DND-41 (cell line): ENCODE measurements around the gene RRP12.
A peak's percentile ranks its signal among the peaks of the same experiment; 100 is the strongest.

ENCODE experiments used
- ATAC-seq: fragments of 200-7000 bp; cut with Tn5 transposase; 3 replicates; pipeline ENCODE4 v1.9.1; 2021; ENCODE audit warnings: low read depth; ENCODE audit not compliant: insufficient read depth
- DNase-seq: peaks from one replicate; pipeline ENCODE4 v3.0.0-alpha.2; 2020
- H2AFZ ChIP-seq: 2 replicates; pipeline ENCODE4 v1.6.0; 2012; ENCODE audit warnings: low read depth, low read length
- H3K27ac ChIP-seq: 2 replicates; pipeline ENCODE4 v1.5.1; 2012; ENCODE audit warnings: low read length, inconsistent platforms
- H3K27me3 ChIP-seq: fragments of 200-600 bp; sonication (generic); 2 replicates; pipeline ENCODE4 v1.6.0; 2012; ENCODE audit warnings: low read length, mild to moderate bottlenecking, inconsistent platforms; ENCODE audit not compliant: insufficient read depth, poor library complexity
- H3K36me3 ChIP-seq: 2 replicates; pipeline ENCODE4 v1.5.1; 2012; ENCODE audit warnings: low read length, inconsistent platforms; ENCODE audit not compliant: insufficient read depth
- H3K4me1 ChIP-seq: 2 replicates; pipeline ENCODE4 v1.5.1; 2012; ENCODE audit warnings: mild to moderate bottlenecking, low read length; ENCODE audit not compliant: insufficient read depth
- H3K4me2 ChIP-seq: 2 replicates; pipeline ENCODE4 v1.6.0; 2012; ENCODE audit warnings: mild to moderate bottlenecking, moderate library complexity, low read length, inconsistent platforms; ENCODE audit not compliant: insufficient read depth
- H3K4me3 ChIP-seq, 2 experiments: fragments of 200-600 bp in 1 of 2; shearing (Covaris generic) in 1 of 2; 2 replicates each; pipeline ENCODE4 v1.5.1; 2012 to 2016; ENCODE audit warnings: inconsistent platforms in 2 of 2, low read length in 2 of 2, mild to moderate bottlenecking in 2 of 2, low read depth in 1 of 2, moderate library complexity in 1 of 2
- H3K79me2 ChIP-seq: 2 replicates; pipeline ENCODE4 v1.6.0; 2012; ENCODE audit warnings: low read length, inconsistent platforms; ENCODE audit not compliant: insufficient read depth
- H3K9ac ChIP-seq: 2 replicates; pipeline ENCODE4 v1.6.0; 2012; ENCODE audit warnings: low read depth, mild to moderate bottlenecking, inconsistent platforms, low read length, moderate library complexity
- H3K9me3 ChIP-seq: 2 replicates; pipeline ENCODE4 v1.5.1; 2012; ENCODE audit warnings: low read length, moderate library complexity, mild to moderate bottlenecking, inconsistent platforms; ENCODE audit not compliant: insufficient read depth, severe bottlenecking
- H4K20me1 ChIP-seq: 2 replicates; pipeline ENCODE4 v1.6.0; 2012; ENCODE audit warnings: low read length; ENCODE audit not compliant: insufficient read depth
- CTCF ChIP-seq: IDR thresholded peaks from 2 replicates; pipeline ENCODE4 v1.5.1; 2012; ENCODE audit warnings: borderline replicate concordance, low read length, moderate library complexity, mild to moderate bottlenecking; ENCODE audit not compliant: poor library complexity, severe bottlenecking; ENCODE audit errors: extremely low read depth
- EZH2 ChIP-seq: IDR thresholded peaks from 3 replicates; pipeline ENCODE4 v1.6.1; 2012; ENCODE audit warnings: borderline replicate concordance, low read depth, mild to moderate bottlenecking, moderate library complexity, low read length, inconsistent platforms; ENCODE audit not compliant: severe bottlenecking

RRP12 gene

GRCh38 chr10:97355571-97355975 is 45.6 kb downstream of the RRP12 start:
- H4K20me1 ChIP-seq = no peaks in the 10 kb centered on the region
- no peaks in the 10 kb centered on the region for H3K4me1 ChIP-seq
- H3K9me3 ChIP-seq = no peaks in the 10 kb centered on the region
- ATAC-seq = no peak
- H3K9ac ChIP-seq = no peak overlapping the region
- DNase-seq = no peak
- no peak overlapping the region for H2AFZ ChIP-seq
- H3K36me3 ChIP-seq = peaks cover 44% of the 10 kb centered on the region
- H3K27ac ChIP-seq = no peak overlapping the region
- no peaks in the 10 kb centered on the region for H3K27me3 ChIP-seq
- H3K4me2 ChIP-seq = no peak overlapping the region
- no peaks in the 10 kb centered on the region for H3K79me2 ChIP-seq
- no peak for TF ChIP-seq EZH2
- TF ChIP-seq CTCF = peak; percentile 43
- no peak overlapping the region for H3K4me3 ChIP-seq

GRCh38 chr10:97353945-97354344 is 47.2 kb downstream of the RRP12 start:
- H2AFZ ChIP-seq = no peak overlapping the region
- ATAC-seq = no peak
- H3K27ac ChIP-seq = no peak overlapping the region
- no peaks in the 10 kb centered on the region for H3K9me3 ChIP-seq
- H3K9ac ChIP-seq = no peak overlapping the region
- H3K4me3 ChIP-seq = no peak overlapping the region
- H3K79me2 ChIP-seq = no peaks in the 10 kb centered on the region
- H3K36me3 ChIP-seq = peaks cover 30% of the 10 kb centered on the region
- no peaks in the 10 kb centered on the region for H4K20me1 ChIP-seq
- no peak overlapping the region for H3K4me2 ChIP-seq
- no peak for TF ChIP-seq CTCF
- no peaks in the 10 kb centered on the region for H3K27me3 ChIP-seq
- H3K4me1 ChIP-seq = no peaks in the 10 kb centered on the region
- DNase-seq = no peak

- Histone ChIP-seq H2AFZ (no peak overlapping the region), H3K4me1 (no peaks in the 10 kb centered on the region), H3K27ac (no peak overlapping the region), H3K36me3 (no peaks in the 10 kb centered on the region), H4K20me1 (no peaks in the 10 kb centered on the region), H3K27me3 (no peaks in the 10 kb centered on the region), H3K9me3 (no peaks in the 10 kb centered on the region), H3K4me3 (no peak overlapping the region), H3K9ac (no peak overlapping the region), H3K79me2 (no peaks in the 10 kb centered on the region), H3K4me2 (no peak overlapping the region)
- ATAC-seq (no peak), DNase-seq (no peak)
- TF ChIP-seq CTCF (no peak), EZH2 (no peak)
Observed at GRCh38 chr10:97349752-97350513, 51.2 kb downstream of the RRP12 start.
